Thyroid gland (tissue), 4 donors: ENCODE data around the gene SH3GL1. TPM values are rescaled to one million over a fixed set of nuclear protein-coding genes. Genes with fewer than 3 reads are reported as not detected.

ENCODE experiments used
- DNase-seq, 2 donors: peaks; one replicate each; pipeline ENCODE4 v3.0.0-alpha.2; 2019
- H3K27ac ChIP-seq, 3 donors: fragments of 200-600 bp; sonication (generic); 1 replicate in 2 of 3; 2 replicates in 1 of 3; pipeline ENCODE4 v1.5.1; 2016 to 2019; ENCODE audit warnings: mild to moderate bottlenecking in 1 of 3, moderate library complexity in 1 of 3
- H3K27me3 ChIP-seq: fragments of 200-600 bp; sonication (generic); one replicate; pipeline ENCODE4 v1.5.1; 2019
- H3K36me3 ChIP-seq, 2 donors: fragments of 200-600 bp; sonication (generic); one replicate each; pipeline ENCODE4 v1.5.1; 2016 to 2019
- H3K4me1 ChIP-seq, 2 donors: fragments of 200-600 bp; sonication (generic); one replicate each; pipeline ENCODE4 v1.5.1; 2017 to 2019
- H3K4me3 ChIP-seq, 3 donors: fragments of 200-600 bp; sonication (generic); replicated peaks in 1 of 3; 1 replicate in 2 of 3; 2 replicates in 1 of 3; pipeline ENCODE4 v1.5.1; 2016; ENCODE audit warnings: mild to moderate bottlenecking in 1 of 3
- H3K9me3 ChIP-seq: fragments of 200-600 bp; sonication (generic); one replicate; pipeline ENCODE4 v1.5.1; 2017
- CTCF ChIP-seq, 6 experiments: fragments of 200-600 bp in 3 of 6; fragments of 450-650 bp in 3 of 6; sonication (generic) in 3 of 6; IDR thresholded peaks; one replicate each; pipeline ENCODE4 v1.5.1; 2016 to 2019; ENCODE audit warnings: antibody characterized with exemption in 6 of 6, mild to moderate bottlenecking in 2 of 6, inconsistent platforms in 1 of 6, moderate library complexity in 1 of 6
- POLR2A ChIP-seq, 2 donors: fragments of 450-650 bp; IDR thresholded peaks; one replicate each; pipeline ENCODE4 v1.6.1; 2017; ENCODE audit warnings: antibody characterized with exemption in 2 of 2, mild to moderate bottlenecking in 2 of 2, moderate library complexity in 1 of 2
- WGBS, 2 donors: methylation state at CpG; one replicate each; pipeline ENCODE4 v1.1.5; 2017; 5-methylcytosine and 5-hydroxymethylcytosine counted together
- intact Hi-C: fragments of 100-400 bp; cut with DNase I; formaldehyde crosslinking; loops from one replicate; pipeline ENCODE4 v1.15.1; 2023
- total RNA-seq, 4 donors: library from RNA; depleted of rRNA; stranded (reverse); fragments of >200 nt; gene quantifications; one replicate each; pipeline ENCODE4 v1.2.3, GENCODE V29; 2016

The SH3GL1 gene
- total RNA-seq, 4 donors from 2014 or later: 33.1 to 42.4 (median 36.7) TPM

GRCh38 chr19:4447327-4448146, 47.2 kb upstream of the SH3GL1 start:
- H3K36me3 ChIP-seq: peaks cover 72 to 78% of the 10 kb centered on the region in 2 donors

GRCh38 chr19:4446704-4447200, 46.4 kb upstream of the SH3GL1 start:
- 80 to 89% methylated on average over 7 to 10 of the region's 15 CpGs for WGBS, 2 donors
- intact Hi-C loops: no loop called here
- H3K27me3 ChIP-seq: no peaks in the 10 kb centered on the region
- TF ChIP-seq POLR2A (IDR thresholded peaks at IDR 0.05) (no peak), CTCF (IDR thresholded peaks at IDR 0.05) (no peak)
- DNase-seq: no peak
- H3K36me3 ChIP-seq: peaks cover 66 to 70% of the 10 kb centered on the region in 2 donors
- H3K4me1 ChIP-seq: no peaks in the 10 kb centered on the region
- H3K9me3 ChIP-seq: no peaks in the 10 kb centered on the region
- H3K4me3 ChIP-seq: no peak overlapping the region
- no peak overlapping the region for H3K27ac ChIP-seq

More at GRCh38 chr19:4447327-4448146, 47.2 kb upstream of the SH3GL1 start:
- no peak overlapping the region for H3K27ac ChIP-seq
- TF ChIP-seq POLR2A (IDR thresholded peaks at IDR 0.05) (no peak), CTCF (IDR thresholded peaks at IDR 0.05) (no peak)
- no peaks in the 10 kb centered on the region for H3K27me3 ChIP-seq
- no peaks in the 10 kb centered on the region for H3K9me3 ChIP-seq
- 89 to 90% methylated on average over 11 to 17 of the region's 28 CpGs for WGBS, 2 donors
- intact Hi-C loops: no loop called here
- no peak for DNase-seq
- H3K4me1 ChIP-seq: no peaks in the 10 kb centered on the region
- no peak overlapping the region for H3K4me3 ChIP-seq

GRCh38 chr19:4445963-4446703, 45.8 kb upstream of the SH3GL1 start:
- H3K27ac ChIP-seq: no peak overlapping the region
- H3K27me3 ChIP-seq: no peaks in the 10 kb centered on the region
- H3K9me3 ChIP-seq: no peaks in the 10 kb centered on the region
- intact Hi-C loops: no loop called here
- no peak overlapping the region for H3K4me3 ChIP-seq
- no peak for TF ChIP-seq CTCF (IDR thresholded peaks at IDR 0.05)
- no peak for TF ChIP-seq POLR2A (IDR thresholded peaks at IDR 0.05)
- no peak for DNase-seq
- no peaks in the 10 kb centered on the region for H3K4me1 ChIP-seq
- H3K36me3 ChIP-seq: peaks cover 60 to 64% of the 10 kb centered on the region in 2 donors
- WGBS, 2 donors: 95 to 96% methylated on average over 38 to 45 of the region's 58 CpGs

GRCh38 chr19:4444765-4445741, 44.7 kb upstream of the SH3GL1 start:
- Histone ChIP-seq H3K36me3 (peaks cover 55% of the 10 kb centered on the region in 2 donors), H3K27ac (no peak overlapping the region), H3K4me3 (no peak overlapping the region), H3K9me3 (no peaks in the 10 kb centered on the region), H3K27me3 (no peaks in the 10 kb centered on the region), H3K4me1 (no peaks in the 10 kb centered on the region)
- no peak for TF ChIP-seq CTCF (IDR thresholded peaks at IDR 0.05)
- no peak for DNase-seq
- intact Hi-C loops: no loop called here
- 77 to 88% methylated on average over 15 to 19 of the region's 36 CpGs for WGBS, 2 donors
